SK-N-SH (cell line): Measurements from ENCODE around the gene TAPBP.

Experiments
- CHD2 ChIP-seq: fragments of 150-350 bp; IDR thresholded peaks from 2 replicates; pipeline ENCODE4 v1.6.1; 2018; ENCODE audit warnings: low read length; ENCODE audit not compliant: partially characterized antibody
- CTCF ChIP-seq: fragments of 200-600 bp; sonication (generic); IDR thresholded peaks from 2 replicates; pipeline ENCODE4 v1.6.1; 2017; ENCODE audit warnings: antibody characterized with exemption, mild to moderate bottlenecking, moderate library complexity
- JUND ChIP-seq: IDR thresholded peaks from 2 replicates; pipeline ENCODE4 v1.4.0; 2012
- MAX ChIP-seq: IDR thresholded peaks from 2 replicates; pipeline ENCODE4 v1.4.0; 2012; ENCODE audit warnings: low read depth
- MXI1 ChIP-seq: IDR thresholded peaks from 2 replicates; pipeline ENCODE4 v1.6.1; 2012; ENCODE audit warnings: mild to moderate bottlenecking, low read depth, low read length, improper control_type of control experiment

- TF ChIP-seq JUND, result no peak
- no peak for TF ChIP-seq CTCF
- no peak for TF ChIP-seq CHD2
- no peak for TF ChIP-seq MAX
- TF ChIP-seq MXI1, result no peak; the same call in 1 of the 2 replicates
Measured at GRCh38 chr6:33298773-33299236, 15.1 kb downstream of the TAPBP start, which contains the start of gene RGL2.
